NB4 (cell line): ENCODE data around the gene RNASE13.

Experiments used
- MAX ChIP-seq: IDR thresholded peaks from 2 replicates; pipeline ENCODE4 v1.6.1; 2011; ENCODE audit warnings: low read depth, low read length
- MYC ChIP-seq: IDR thresholded peaks from 2 replicates; pipeline ENCODE4 v1.6.1; 2011; ENCODE audit warnings: low read depth, low read length
- POLR2A ChIP-seq: IDR thresholded peaks from 2 replicates; pipeline ENCODE4 v1.6.1; 2011; ENCODE audit warnings: mild to moderate bottlenecking; ENCODE audit not compliant: insufficient read length; ENCODE audit errors: extremely low read depth
- TF ChIP-seq, protein P1 (sequence below): IDR thresholded peaks from one replicate; pipeline ENCODE4 v1.5.1; 2012; ENCODE audit warnings: low read depth, low read length

GRCh38 chr14:21026988-21027315 lies 7.7 kb downstream of the RNASE13 start:
- TF ChIP-seq, protein P1, sequence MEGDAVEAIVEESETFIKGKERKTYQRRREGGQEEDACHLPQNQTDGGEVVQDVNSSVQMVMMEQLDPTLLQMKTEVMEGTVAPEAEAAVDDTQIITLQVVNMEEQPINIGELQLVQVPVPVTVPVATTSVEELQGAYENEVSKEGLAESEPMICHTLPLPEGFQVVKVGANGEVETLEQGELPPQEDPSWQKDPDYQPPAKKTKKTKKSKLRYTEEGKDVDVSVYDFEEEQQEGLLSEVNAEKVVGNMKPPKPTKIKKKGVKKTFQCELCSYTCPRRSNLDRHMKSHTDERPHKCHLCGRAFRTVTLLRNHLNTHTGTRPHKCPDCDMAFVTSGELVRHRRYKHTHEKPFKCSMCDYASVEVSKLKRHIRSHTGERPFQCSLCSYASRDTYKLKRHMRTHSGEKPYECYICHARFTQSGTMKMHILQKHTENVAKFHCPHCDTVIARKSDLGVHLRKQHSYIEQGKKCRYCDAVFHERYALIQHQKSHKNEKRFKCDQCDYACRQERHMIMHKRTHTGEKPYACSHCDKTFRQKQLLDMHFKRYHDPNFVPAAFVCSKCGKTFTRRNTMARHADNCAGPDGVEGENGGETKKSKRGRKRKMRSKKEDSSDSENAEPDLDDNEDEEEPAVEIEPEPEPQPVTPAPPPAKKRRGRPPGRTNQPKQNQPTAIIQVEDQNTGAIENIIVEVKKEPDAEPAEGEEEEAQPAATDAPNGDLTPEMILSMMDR: no peak
- TF ChIP-seq POLR2A (no peak), MAX (no peak), MYC (no peak)
